GM18526 (cell line): Measurements from ENCODE around the gene SRXN1.

Experiments used
- POLR2A ChIP-seq: IDR thresholded peaks from 3 replicates; pipeline ENCODE4 v1.6.1; 2011; ENCODE audit not compliant: insufficient read length; ENCODE audit errors: extremely low read depth

Gene SRXN1

DNA sequence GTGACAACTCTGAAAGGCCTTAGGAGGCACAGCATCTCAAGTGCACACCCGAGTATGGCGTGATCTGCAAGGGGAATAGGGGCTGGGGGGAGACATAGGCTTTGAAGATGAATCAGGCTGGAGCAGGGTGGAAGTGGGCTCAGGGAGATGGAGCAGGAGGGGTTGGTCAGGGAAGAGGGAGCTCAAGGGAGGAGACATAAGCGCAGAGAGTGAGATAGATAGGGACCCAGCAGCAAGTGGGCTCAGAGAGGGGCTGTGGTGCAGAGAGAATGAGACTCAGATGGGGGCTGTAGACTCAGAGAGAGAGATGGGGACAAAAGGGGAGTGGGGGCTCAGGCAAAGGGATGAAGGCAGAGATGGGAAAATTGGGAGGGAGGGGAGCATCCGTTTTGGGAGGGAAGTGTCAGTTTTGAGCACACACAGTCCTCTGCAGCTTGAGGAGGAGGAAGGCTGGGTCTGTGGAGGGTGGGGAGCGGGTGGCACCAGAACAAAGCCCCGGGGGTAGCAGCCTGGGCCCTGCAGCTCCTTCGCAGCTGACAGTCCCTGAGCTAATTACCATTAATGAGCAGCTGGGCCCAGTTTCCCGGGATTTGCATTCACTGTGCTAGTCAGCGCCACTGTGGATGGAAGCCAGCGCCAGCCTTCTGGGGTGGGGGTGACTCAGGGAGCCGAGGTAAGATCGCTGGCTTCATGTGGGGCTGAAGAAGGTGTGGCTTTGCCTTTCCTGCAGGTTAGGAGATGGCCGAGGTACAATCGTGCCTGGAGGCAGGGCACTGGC, 18.7 kb downstream of the SRXN1 start:
- TF ChIP-seq POLR2A, result no peak

DNA sequence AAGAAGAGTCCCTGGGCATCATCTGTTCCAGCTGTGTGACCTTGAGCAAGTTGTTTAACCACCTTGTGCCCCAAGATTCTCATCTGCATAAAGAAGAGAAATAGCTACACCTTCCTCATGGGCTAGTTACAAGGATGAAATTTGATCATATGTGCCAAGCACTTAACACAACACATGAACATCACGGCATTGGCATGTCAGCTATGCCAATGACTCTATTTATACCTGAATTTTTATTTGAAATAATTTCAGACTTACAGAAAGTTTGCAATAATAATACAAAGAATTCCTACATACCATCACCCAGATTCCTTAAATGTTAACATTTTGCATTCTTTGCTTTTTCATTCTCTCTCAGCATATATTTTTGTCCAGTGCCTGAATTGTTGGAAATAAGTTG, 21.9 kb downstream of the SRXN1 start:
- TF ChIP-seq POLR2A, result no peak

DNA sequence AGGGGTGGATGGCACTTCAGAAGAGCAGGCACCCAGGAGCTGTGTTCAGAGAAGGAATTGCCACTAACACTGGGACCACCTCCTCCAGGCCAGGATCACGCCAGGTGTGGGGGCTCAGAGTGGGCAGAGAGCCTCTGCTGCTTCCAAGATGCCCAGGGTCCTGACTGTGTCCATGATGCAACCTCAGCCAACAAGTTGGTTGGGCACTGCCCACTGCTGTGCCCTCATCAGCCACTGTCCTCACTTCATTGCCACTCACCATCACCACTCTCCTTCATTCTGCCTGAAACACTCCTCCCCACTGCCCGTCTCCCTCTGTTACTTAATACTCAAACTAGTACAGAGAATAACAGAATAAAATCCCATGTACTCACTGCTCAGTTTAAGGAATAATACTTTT, 26.4 kb downstream of the SRXN1 start:
- TF ChIP-seq POLR2A, result no peak

GRCh38 chr20:625360-625932, 27.6 kb downstream of the SRXN1 start:
- no peak for TF ChIP-seq POLR2A

- TF ChIP-seq POLR2A, result no peak
Observed at GRCh38 chr20:623704-624103, 29.3 kb downstream of the SRXN1 start.

GRCh38 chr20:623021-623420, 30.0 kb downstream of the SRXN1 start:
- TF ChIP-seq POLR2A, result no peak

DNA sequence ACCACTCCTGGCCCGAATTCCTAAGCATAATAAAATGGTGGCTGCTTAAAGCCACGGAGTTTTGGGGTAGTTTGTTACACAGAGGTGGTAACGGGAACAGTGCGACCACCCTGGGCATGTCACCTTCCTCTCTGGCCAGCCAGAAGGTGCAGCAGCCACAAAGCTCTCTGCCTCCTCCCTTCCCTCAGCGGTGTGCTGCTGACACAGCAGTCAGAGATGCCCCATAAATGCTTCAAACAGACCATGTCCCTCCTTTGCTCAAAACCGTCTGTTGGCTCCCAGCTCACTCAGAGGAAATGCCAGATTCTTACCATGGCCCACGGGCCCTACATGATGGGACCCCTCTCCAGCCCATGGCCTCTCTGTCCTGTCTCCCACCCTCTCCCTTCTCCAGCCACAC, 30.8 kb downstream of the SRXN1 start:
- no peak for TF ChIP-seq POLR2A

DNA sequence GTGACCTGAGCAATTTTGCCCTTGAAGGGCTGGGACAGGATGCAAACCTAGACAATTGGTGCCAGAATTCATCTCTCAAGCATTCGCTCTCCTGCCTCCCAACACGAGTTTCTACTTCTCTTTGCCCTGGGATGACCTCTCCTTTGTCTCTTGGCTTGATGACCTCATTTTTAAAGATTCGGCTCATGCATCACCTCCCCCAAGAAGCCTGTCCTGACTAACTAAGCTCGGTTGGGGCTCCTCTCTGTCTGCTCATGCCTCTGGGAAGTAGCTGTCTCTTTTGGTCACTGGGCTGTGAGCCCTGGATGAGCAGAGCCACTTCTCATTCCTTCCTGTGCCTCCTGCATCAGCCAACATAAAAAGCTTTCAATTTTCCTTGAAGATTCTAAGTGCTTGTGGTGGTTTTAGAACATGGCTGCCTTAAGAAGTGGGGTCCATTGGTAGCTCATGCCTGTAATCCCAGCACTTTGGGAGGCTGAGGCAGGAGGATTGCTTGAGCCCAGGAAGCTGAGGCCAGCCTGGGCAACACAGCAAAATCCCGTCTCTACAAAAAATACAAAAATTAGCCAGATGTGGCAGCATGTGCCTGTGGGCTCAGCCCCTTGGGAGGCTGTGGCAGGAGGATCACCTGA, 31.8 kb downstream of the SRXN1 start:
- no peak for TF ChIP-seq POLR2A

DNA sequence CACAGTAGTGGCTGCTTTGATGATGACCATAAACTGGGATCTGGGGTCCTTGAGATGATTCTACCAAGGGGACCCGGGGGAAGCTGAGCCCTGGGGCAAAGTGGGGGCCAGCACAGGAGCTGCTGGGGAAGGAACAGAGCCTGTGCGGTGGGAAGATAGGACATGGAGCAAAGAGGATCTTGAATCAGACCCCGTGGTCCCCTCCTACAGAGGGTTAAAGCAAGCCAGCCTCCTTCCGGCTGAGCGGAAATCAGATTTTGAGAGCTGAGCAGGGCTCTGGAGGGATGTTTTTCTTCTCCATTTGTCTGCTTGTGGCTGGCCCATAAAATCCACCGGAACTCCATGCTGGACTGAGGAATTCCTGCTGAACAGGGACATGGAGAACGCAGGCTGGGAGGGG, 32.8 kb downstream of the SRXN1 start:
- no peak for TF ChIP-seq POLR2A

DNA sequence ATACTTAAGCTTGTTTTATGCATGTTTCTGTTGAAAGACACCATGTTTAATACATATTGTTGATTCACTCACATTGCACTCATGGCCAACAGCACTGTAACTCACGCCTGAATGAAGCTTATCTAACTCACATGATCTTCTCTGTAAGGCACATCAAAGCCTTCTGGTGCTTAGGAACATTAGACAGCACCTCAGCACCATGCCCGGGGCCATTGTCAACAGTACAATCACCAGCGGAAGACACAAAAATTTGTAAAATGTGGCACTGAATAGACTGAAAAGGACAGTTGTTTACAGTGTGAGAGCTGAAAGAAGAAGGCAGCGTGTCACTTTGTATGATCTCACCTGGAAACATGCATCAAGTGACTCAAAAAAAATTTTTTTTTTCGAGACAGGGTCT, 34.0 kb downstream of the SRXN1 start:
- TF ChIP-seq POLR2A, result no peak

DNA sequence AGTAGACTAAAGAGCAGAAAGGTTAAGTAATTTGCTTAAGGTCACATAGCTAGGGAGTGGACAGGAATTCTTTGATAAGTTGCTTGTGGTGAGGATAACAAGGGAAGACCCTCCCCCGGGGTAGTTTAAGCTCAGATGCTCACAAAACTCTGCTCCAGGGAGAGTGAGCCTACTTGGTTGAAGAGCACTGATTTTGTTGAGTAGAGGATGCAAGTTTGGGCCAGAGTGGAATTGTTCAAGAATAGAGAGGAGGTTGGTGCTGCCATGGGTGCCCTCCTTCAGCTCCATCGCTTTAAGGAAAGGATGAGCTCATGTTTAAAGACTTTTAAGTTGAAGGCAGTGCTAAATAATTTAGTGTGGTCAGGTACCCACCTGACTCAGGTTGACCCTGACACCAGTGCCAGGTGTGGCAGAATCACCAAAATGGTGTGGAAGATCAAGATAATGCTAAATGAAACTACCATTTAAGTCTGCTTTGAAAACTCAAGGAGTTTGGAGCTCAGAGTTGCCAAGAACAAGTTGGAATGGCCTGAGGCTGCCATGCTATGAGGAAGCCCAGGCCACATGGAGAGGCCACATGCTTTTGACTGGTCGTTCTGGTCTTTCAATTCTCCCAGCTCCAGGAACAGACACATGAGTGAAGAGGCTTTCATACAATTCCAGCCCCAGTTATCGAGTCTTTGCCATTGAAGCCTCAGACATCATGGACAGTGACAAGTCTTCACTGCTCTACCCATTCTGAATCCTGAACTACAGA, 34.9 kb downstream of the SRXN1 start:
- TF ChIP-seq POLR2A, result no peak

GRCh38 chr20:615514-615913, 37.5 kb downstream of the SRXN1 start:
- TF ChIP-seq POLR2A, result no peak

GRCh38 chr20:611843-612185, 41.2 kb downstream of the SRXN1 start:
- no peak for TF ChIP-seq POLR2A

DNA sequence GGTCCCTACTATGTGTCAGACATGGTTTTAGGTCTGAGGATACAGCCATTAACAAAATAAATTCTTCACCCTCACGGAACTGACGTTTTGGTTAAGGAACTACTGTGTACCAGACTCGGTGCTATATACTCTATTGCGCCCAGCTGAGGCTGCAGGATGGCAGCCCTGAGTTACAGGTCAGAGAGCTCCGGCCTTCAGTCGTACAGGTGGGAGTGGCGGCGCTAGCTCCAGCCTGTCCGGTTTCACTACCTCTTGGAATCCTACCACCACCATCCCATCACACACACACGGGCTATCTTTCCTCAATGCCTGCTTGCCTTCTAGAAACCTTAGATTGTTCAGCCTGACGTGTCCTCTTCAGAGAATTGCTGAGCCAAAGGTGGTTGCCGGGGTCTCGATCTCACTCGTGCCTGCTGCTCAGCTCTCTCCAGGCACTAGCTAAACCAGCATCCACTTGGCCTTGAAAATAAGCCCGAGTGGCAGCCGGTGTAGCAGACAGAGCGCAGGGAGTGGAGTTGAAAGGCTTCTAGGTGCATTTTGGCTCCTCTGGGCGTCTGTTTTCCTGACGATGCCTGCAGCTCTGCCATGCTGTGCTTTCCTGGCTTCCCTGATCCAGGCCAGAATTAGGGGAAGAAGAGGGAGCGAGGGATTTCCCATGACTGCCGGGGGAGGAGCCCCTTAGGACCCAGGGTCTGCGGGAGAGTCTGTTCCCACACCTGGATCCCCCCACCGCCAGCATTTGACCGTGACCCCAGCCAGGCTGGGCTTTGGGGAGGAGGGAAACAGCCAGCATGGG, 41.8 kb downstream of the SRXN1 start:
- TF ChIP-seq POLR2A, result no peak
